HUDEP-2 (cell line): ENCODE data around the gene ZNF530.
A peak's percentile ranks its signal among the peaks of the same experiment; 100 is the strongest.

Experiments used
- DNase-seq, 76 experiments: peaks; one replicate each; lab custom pipeline; 2025; ENCODE audit not compliant: unreplicated experiment in 76 of 76; lab: John Stamatoyannopoulos, UW

ZNF530 gene

DNA sequence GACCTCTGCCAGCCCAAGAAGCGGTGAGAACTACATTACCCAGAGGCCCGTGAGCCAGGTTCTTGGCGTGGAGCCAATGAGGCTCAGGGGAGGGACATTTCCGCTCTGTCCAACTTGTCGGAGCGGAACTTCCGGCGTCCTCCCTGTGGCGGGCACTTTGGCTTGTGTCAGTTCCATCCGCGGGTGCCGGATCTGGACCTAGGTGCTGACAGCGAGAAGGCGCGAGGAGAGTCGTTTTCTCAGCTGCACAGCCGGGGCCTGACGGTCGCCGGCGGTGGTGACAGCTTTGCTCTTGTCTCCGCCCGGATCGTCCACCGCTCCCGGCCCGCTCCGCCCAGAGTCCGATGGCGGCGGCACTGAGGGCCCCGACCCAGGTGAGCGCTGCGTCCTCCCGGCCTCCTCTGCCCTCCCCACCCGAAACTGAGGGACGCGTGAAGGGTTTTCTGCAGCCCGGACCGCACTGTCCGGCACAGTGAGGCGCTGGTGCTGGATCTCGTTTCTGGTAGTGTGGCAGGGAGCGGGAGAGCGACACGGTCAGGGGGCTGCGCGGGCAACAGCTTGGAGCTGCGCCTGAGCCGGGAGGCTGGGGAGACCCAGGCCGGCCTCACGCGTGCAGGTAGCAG is at the start of gene ZNF530:
Gene ZNF530, plus strand, starts transcription at position 125 of the 623 bp plus-strand sequence. CDS start 4,461 bp downstream, outside the sequence.
- DNase-seq = peak in 75 of 76 experiments; percentile 49 to 97 (median 90)

- no peak for DNase-seq
Measured at GRCh38 chr19:57552432-57552831, 47.3 kb upstream of the ZNF530 start.

DNA sequence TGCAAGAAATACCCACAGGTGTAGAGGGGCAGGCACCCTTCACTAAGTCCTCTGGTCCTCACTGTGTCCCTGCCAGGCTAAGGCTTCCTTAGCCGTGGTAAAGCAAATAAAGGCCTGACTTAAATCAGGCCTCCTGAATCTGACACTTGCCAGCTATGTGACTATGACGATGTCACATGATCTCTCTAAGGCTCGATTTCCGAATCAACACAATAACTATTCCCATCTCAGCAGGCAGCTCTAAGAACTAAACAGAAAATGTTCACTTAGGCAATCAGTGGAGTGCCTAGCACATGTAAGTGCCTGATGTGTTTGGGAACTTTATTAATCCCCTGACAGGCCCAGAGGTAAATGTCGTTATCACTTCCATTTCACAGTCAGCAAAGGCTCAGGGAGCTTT is 42.0 kb upstream of the ZNF530 start:
- DNase-seq = no peak

DNA sequence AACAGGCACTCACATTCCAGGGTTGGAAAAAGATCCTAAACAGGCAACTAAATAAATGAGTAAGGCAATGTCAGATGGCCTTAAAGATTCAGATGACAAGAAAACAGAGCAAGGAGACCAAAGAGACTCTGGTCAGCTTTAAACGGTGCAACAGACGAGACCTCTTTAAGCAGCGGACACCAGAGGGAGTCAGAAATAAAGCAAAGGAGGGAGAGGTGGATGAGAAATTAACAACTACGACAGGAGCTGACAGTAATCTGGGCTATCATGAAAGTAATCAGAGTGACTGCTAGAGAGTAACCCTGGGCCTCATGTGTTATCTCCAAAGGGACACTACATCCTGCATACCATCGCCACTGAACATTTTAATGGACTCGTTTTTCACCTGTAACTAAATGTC is 41.2 kb upstream of the ZNF530 start:
- DNase-seq = peak in 1 of 76 experiments; percentile 30

DNA sequence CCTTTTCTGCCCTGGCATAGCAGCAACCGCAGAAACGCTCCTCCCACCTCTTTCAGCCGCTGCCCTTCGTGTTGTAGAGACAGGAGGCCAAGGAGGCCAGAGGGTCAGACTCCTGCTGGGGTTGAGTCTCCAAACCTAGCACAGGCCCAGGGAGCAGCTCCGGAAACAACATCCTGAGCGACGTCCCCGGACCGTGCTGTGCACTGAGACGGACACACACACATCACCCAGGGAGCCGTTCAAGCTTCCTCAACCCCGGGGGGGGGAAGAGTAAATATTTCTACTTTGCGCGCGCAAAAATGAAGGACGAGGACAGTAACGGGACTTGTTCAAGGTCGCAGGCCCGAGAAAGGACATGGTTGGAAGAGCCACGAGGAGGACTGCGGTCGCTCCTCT is 40.7 kb upstream of the ZNF530 start:
- DNase-seq = peak in 30 of 76 experiments; percentile 2 to 38 (median 18)

DNA sequence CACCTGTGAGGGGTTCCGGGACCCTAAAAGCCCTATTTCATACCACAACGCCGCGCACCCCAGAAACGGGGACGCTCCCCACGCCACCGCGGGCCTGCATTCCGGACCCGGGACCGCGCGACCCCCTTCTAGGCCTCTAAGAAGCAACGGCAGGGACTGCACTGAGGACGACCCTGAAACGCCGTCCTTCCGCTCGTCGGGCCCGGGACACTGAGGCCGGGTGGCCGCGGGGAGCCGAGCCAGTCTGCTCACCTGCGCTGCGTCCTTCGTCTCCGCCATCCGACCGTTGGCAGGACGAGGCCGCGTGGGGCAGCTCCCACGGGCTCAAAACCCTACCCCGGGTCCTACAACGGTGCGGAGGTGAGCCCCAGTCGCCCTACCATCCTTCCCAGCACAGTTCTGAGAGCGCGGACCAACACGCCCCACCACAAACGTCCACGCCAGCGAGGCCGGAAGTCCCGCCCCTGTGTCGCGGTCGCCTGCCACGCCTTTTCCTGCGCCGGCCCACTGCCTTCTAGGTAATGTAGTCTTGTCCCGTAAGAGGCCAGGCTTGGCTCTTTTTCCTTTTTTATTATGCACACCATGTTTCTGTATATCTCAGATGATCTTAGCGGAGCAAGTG is 40.2 kb upstream of the ZNF530 start, which contains the start of gene ZNF550:
Gene ZNF550, minus strand, starts transcription at position 460 of the 622 bp plus-strand sequence. Its CDS starts 181 bp downstream, at position 279.
- DNase-seq = peak in 74 of 76 experiments; percentile 39 to 93 (median 82)

DNA sequence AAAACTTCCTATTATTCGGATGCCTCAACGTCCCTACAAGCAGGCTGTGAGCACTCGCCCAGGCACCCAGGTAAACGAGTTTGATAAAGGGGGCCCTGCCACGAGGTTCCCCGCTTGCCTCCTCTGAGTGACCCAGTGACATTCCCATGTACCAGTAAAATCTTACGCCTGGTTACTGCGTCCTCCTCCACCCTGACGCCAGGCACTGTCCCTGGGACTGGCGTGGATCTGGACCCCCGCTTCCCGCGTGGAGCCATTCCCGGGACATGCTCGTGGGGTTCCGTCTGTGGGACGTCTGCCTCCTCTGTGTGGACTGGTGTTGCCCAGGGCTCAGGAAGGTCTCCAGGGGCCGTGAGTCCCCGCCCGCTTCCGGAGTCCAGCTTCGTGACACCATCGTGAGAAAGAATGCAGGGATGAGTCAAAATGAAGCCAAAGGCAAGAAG is 39.6 kb upstream of the ZNF530 start:
- no peak for DNase-seq

- DNase-seq = no peak
Measured at GRCh38 chr19:57563547-57563946, 36.1 kb upstream of the ZNF530 start.

GRCh38 chr19:57566396-57567265 is 33.1 kb upstream of the ZNF530 start:
- peak in 5 of 76 experiments; percentile 3 to 11 (median 9) for DNase-seq

DNA sequence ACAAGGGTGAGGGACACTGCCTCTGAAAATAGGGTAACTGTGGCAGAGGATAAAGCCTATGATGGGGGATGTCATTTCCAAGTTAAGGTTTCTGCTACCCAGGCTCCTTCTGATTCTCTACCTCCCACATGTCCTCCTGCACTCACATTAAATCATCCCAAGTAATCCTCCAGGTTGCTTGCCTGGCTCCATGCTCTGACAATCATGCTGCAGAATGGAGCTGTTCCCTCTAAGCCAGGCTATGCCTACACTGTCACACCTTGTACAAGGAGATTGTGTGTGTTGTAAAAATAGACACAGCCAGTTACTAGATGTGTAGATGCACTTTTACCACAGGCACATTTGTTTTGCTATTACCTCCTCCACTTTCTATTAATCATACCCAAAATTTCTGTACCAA is 29.0 kb upstream of the ZNF530 start:
- DNase-seq = no peak

DNA sequence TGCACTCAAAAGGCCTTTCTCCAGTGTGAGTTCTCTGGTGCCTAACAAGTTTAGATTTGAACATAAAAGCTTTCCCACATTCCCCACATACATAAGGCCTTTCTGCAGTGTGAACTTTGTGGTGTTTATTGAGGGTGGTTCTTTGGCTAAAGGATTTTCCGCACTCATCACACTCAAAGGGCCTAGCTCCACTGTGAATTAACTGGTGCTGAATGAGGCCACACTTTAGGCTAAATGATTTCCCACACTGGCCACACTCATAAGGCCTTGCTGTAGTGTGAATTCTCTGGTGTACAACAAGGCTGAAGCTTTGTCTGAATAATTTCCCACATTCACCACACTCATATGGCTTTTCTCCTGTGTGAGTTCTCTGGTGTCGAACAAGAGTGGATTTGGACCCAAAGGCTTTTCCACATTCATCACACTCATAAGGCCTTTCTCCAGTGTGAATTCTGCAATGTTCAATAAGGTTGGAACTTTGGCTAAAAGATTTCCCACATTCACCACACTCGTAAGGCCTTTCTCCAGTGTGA is 27.2 kb upstream of the ZNF530 start:
- DNase-seq = no peak

GRCh38 chr19:57576661-57577060 is 23.0 kb upstream of the ZNF530 start:
- DNase-seq = no peak

GRCh38 chr19:57578487-57579205 is 21.0 kb upstream of the ZNF530 start, which contains the start of gene ZNF416:
Gene ZNF416 (minus strand): TSS chr19:57578911. CDS start chr19:57578704, 207 bp downstream.
- DNase-seq = peak; percentile 44 to 99 (median 97)

- DNase-seq = no peak
Measured at GRCh38 chr19:57583104-57583520, 16.6 kb upstream of the ZNF530 start.

DNA sequence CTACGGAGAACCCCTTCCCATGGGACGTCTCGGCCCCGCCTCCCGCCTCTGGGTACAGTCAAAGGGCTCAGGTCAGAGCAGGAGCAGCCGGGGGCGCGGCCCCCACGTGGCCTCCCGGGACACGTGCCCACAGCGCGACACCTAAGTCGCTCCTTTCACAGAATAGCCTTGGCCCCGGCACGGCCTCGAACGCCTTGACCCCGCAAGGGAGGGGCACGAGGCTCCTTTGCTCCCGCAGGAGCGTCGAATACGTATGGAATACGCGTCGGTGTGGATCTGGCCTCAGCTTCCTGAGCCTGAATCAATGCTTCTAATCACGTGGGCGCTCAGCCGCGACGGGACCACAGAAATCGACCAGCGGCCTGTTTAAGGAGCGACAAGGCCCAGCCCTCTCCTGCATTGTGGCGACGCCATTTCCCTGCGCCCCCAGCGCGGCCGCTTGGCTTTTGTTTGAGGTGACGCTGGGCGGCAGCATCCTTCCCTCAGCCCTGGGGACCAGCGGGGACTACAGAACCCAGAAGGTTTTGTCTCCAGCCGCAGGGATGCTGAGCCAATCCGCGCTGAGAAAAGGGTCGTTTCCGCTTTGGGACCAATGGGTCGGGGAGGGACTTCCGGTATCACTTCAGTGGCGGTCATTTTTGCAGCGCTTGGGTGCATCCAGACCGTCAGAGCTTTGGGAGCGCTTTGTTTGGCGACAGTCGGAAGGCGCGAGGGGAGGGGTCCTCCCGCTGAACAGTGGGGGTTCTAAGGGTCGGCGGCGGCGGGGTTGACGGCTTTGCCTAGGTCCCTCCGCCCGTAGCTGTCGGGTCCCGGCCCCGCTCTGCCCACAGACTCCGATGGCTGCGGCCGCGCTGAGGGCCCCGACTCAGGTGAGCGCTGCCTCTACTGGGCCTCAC is 15.9 kb upstream of the ZNF530 start, which contains the start of gene ZIK1:
Gene ZIK1, plus strand, starts transcription at position 625 of the 896 bp plus-strand sequence. Its CDS starts 212 bp downstream, at position 837.
- peak in 62 of 76 experiments; percentile 10 to 94 (median 62) for DNase-seq

- no peak for DNase-seq
Measured at GRCh38 chr19:57587529-57587928, 12.2 kb upstream of the ZNF530 start.

DNA sequence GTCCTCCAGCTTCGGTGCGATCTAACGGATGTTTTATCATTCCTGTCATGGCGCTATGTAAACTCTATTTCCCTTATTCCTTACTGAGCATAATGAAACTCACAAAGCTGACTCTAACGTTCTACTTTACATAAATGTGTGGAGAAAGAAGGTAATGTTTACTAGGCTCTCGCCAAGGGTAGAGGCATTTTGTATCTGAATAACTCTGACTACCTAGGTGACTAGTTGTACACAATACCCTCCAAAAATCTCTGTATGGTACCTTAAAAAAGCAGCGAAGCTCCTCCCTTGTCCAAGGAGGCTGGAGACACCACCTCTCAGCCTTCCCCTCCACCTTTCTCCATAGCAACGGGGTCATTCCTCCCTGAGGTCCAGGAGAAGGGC is 316 bp upstream of the ZNF530 start:
- no peak for DNase-seq

- DNase-seq = no peak
Measured at GRCh38 chr19:57606931-57607330, 7.2 kb downstream of the ZNF530 start.

DNA sequence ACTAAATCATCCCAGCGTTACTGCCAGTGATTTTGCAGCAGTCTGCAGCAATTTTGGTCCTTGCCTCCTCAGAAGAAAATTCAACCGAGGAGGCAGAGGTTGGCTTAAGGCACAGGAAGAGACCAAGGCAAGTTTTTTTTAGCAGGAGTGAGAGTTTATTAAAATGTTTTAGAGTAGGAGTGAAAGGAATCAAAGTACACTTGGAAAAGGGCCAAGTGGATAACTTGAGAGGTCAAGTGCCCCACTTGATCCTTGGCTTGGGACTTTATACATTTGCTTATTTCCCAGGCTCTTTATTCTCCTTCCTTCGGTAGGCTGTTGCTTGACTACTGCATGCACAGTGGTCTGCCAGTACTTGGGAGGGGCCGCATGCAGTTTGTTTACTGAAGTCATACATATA is 11.4 kb downstream of the ZNF530 start:
- DNase-seq = no peak
